WI38 (cell line): ENCODE measurements around the gene JUN.

Experiments used
- H3K4me3 ChIP-seq: 2 replicates; pipeline ENCODE4 v1.5.1; 2011; ENCODE audit warnings: low read depth, mild to moderate bottlenecking, control low read depth, low read length
- TF ChIP-seq, protein P1 (sequence below): IDR thresholded peaks from 2 replicates; pipeline ENCODE4 v1.5.1; 2012; ENCODE audit warnings: low read depth, mild to moderate bottlenecking, control low read depth, low read length

JUN gene

DNA sequence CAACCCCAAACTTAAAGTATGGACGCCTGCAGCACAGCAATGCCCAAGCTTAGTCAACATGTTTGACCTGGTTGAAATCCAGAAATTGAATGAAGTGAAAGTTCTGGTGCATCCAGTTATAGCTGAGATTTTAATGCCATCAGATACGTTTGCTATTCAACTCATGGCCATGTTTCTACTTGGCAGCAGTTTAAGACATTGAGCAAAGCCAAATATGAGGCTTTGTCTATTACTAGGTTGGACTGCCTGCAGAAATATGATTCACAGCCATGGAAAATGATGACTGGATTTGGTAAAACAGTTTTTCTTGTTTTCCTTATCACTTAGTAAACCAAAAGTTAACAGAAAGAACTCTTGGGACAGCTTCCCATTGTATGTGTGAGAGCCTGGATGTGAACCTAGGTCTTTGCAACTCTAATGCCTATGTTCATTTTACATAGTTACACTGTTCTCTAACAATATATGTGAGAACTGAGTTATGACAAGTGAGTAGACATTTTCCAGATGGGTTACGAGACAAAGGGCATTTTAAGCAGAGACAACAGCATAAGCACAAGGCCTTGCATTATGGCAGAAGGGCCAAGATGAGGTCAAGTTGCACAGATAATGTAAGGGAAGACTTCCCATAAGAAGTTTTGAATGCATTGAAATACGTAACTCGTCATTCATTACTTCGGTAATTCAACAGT, 51.6 kb downstream of the JUN start:
- H3K4me3 ChIP-seq = no peak overlapping the region
- TF ChIP-seq, protein P1, sequence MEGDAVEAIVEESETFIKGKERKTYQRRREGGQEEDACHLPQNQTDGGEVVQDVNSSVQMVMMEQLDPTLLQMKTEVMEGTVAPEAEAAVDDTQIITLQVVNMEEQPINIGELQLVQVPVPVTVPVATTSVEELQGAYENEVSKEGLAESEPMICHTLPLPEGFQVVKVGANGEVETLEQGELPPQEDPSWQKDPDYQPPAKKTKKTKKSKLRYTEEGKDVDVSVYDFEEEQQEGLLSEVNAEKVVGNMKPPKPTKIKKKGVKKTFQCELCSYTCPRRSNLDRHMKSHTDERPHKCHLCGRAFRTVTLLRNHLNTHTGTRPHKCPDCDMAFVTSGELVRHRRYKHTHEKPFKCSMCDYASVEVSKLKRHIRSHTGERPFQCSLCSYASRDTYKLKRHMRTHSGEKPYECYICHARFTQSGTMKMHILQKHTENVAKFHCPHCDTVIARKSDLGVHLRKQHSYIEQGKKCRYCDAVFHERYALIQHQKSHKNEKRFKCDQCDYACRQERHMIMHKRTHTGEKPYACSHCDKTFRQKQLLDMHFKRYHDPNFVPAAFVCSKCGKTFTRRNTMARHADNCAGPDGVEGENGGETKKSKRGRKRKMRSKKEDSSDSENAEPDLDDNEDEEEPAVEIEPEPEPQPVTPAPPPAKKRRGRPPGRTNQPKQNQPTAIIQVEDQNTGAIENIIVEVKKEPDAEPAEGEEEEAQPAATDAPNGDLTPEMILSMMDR = no peak
